ENCODE data around the gene RAMP1.

RAMP1 gene

DNA sequence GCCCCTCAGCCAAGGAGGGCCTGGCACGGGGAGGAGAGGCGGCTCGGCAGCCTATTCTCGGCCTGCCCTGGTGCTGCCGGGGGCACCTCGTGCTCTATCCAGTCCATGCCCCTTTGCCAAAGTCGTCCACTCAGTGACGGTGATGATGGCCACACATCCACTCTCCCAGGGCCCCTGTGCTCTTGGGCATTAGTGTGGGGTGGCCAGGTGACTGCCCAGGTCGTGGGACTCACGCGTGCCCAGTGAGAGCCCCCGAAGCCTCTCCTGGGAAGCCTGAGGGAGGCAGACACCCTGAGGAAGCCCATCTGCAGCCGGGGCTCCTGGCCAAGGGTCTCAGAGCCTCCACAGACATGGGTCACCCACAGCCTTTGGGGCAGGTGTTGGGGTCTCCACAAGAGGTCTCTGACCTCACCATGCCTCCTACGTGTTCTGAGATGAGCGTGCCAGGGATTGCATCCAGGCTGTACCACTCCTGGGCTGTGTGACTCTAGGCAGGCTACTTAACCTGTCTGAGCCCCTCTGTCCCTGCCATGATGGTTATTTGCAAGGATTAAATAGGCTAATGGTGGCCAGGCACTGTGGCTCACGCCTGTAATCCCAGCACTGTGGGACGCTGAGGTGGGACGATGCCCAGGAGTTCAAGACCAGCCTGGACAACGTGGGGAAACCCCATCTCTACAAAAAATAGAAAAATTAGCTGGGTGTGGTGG is 12.9 kb downstream of the RAMP1 start:
- no peak overlapping the region for H3K4me3 ChIP-seq
- H3K27ac ChIP-seq: peak overlapping the region in 1 of 2 donors; percentile 10
- no peak for DNase-seq (ENCODE audit: low spot score)
- TF ChIP-seq, protein P1, sequence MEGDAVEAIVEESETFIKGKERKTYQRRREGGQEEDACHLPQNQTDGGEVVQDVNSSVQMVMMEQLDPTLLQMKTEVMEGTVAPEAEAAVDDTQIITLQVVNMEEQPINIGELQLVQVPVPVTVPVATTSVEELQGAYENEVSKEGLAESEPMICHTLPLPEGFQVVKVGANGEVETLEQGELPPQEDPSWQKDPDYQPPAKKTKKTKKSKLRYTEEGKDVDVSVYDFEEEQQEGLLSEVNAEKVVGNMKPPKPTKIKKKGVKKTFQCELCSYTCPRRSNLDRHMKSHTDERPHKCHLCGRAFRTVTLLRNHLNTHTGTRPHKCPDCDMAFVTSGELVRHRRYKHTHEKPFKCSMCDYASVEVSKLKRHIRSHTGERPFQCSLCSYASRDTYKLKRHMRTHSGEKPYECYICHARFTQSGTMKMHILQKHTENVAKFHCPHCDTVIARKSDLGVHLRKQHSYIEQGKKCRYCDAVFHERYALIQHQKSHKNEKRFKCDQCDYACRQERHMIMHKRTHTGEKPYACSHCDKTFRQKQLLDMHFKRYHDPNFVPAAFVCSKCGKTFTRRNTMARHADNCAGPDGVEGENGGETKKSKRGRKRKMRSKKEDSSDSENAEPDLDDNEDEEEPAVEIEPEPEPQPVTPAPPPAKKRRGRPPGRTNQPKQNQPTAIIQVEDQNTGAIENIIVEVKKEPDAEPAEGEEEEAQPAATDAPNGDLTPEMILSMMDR (IDR thresholded peaks at IDR 0.05): no peak

DNA sequence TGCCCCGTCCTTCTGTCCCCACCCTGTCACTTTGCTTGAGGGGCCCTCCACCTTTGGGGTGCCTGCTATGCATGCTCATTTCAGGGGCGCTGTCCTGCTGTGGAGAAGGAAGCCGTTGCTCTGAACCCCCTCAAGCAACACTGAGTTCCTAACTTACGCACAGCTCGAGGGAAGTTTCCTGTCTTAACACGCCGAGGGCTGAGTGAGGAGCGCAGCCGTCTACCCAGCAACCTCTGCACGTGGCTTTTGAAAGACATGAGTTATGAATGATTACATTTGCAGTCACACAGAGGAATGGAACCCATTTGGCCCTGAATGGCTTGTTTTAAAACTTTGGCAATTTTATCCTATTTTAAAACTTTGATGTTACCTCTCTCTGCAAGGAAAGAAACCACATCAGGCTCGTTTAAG is 14.0 kb downstream of the RAMP1 start:
- DNase-seq (ENCODE audit: low spot score): no peak
- H3K27ac ChIP-seq: peak overlapping the region in 1 of 2 donors; percentile 42
- TF ChIP-seq, protein P1 (IDR thresholded peaks at IDR 0.05): no peak
- no peak overlapping the region for H3K4me3 ChIP-seq

DNA sequence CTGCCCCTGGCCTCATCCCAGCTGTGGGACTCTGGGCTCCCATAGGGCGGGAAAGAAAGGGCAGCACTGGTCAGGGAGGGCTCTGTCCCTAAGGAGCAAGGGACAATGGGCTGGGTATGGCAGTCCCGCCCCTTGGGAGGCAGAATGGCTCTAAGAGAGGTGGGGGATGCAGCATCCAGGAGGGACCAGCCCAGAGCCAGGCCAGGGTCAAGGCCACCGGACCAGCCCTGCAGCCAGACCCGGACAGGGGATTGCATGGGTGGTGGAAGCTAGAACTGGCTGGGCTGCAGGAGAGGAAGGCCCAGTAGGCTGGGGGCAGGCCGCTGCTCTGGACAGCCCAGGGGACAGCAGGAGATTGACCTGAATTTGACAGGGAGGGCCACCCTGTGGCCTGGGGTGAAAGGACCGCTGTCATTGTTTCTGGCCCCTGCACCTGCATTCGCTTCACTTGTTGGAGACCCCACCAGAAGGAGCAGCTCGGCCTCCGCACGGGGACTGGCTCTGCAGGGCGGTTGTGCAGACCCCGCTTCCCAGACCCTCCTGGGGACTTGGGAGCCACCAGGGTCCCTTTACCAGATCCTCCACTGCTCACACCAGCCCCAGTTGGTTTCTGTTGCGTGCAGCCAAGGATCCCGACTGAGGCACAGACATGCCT is 14.6 kb downstream of the RAMP1 start:
- H3K4me3 ChIP-seq: no peak overlapping the region
- TF ChIP-seq, protein P1 (IDR thresholded peaks at IDR 0.05): no peak
- DNase-seq (ENCODE audit: low spot score): no peak
- H3K27ac ChIP-seq: peak overlapping the region; percentile 50 to 72

DNA sequence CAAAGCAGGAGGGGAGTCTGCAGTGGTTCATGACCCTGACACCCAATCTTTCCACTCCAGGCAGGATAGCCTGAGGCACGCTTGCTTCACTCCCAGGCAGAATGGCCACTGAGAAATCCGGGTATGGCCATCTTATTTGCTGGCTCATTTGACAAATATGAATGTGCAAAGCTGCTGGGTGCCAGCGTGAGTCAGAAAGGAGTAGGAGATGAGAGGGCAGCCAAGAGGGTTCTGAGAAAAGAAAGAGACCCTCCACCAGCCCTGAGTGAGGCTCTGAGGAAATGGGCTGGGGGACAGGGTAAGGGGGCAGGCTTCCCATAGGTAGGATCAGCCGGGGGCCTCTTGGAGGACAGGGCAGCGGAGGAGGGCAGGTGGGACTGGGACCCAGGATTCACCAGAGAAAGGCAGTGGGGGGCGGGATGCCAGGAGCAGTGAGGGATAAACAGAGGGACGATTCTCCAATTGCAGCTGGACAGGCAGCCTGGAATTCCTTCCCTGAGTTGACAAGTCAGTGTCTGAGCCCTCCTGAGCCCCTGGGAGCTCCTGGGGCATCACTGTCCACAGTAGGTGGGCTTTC is 15.2 kb downstream of the RAMP1 start:
- TF ChIP-seq, protein P1 (IDR thresholded peaks at IDR 0.05): no peak
- H3K27ac ChIP-seq: peak overlapping the region; percentile 50 to 72
- no peak overlapping the region for H3K4me3 ChIP-seq
- DNase-seq (ENCODE audit: low spot score): peak; percentile 67

DNA sequence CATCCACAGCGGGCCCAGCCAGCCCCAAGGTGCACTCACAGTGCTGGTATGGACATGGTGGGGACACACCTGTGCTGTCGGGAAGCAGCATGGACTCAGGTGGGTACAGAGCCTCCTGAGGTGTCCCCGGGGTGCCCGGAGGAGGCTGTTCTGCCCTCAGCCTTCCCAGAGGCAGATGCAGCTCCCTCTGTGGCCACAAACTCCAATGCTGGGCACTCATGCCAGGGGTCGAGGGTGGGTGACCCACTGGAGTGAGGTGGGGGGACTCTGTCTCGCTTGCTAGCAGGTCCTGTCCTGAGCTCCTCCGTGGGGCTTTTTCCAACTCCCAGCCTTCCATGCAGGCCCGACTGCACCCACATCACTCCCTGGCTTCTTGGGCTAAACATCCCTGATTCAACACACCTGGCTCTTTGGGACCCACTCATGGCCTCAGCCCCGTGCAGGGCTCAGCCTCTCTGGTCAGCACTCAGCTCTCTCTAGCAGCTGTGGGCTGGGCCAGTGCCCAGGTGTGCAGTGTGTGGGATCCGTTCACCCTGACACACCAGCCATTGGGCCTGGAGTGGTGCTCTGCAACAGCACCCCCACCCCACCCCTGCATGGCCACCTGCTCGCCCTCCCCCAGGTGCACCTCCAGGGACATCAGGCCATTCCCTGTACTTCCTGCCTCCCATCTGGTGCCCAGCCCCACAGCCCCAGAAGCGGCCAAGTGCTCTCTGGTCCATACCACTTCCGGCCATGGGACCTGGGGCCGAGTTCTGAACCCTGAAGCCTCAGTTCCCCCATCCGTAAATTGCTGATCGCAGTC is 16.0 kb downstream of the RAMP1 start:
- Histone ChIP-seq H3K4me3 (no peak overlapping the region), H3K27ac (peak overlapping the region; percentile 50 to 72)
- TF ChIP-seq, protein P1 (IDR thresholded peaks at IDR 0.05): no peak
- DNase-seq (ENCODE audit: low spot score): peak; percentile 66

DNA sequence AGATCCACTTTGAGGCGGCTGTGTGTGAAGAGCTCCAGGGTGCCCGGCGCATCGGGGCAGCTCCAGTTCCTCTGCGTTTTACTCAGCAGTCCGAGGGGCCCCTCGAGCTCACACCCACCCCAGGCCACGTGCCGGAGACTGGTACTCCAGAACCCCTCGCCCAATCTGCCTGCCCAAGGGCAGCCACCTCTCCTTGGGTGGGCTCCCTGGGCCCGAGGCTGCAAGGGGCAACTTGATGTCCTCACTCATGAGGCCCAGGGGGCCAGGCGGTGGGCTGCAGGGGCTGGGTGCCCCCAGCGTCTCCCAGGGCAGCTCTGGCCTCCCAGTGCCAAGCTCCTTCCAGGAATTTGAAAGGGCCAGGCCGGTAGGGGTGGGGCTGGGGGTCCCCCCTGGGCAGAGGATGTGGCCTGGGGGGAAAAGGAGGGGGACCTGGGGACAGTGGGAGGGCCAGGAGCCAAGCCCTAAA is 16.7 kb downstream of the RAMP1 start:
- peak; percentile 56 for DNase-seq (ENCODE audit: low spot score)

More for the DNA sequence above, 16.7 kb downstream of the RAMP1 start:
- TF ChIP-seq, protein P1 (IDR thresholded peaks at IDR 0.05): no peak
- Histone ChIP-seq H3K27ac (peak overlapping the region; percentile 46 to 72), H3K4me3 (no peak overlapping the region)

All from coronary artery (tissue), 2 donors.